ENCODE results near the gene CAMTA1.

CAMTA1 gene

DNA sequence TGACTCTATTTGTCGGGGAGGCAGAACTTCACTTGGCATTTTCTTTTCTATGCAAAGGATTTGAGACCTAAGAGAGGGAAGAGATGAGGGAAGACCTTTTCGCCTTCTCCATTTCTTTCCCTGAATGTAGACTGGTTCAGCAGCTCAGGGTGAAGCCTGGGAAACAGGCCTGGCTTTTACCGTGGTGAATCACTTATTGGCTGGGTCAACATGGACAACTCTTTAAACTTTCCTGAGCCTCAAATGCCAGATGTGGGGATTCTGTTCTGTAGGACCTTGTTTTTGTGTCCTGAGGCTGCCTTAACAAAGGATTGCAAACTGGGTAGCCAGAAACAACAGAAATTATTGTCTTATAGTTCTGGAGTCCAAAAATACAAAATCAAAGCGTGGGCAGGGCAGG lies 530.1 kb downstream of the CAMTA1 start:
- TF ChIP-seq, protein P1, sequence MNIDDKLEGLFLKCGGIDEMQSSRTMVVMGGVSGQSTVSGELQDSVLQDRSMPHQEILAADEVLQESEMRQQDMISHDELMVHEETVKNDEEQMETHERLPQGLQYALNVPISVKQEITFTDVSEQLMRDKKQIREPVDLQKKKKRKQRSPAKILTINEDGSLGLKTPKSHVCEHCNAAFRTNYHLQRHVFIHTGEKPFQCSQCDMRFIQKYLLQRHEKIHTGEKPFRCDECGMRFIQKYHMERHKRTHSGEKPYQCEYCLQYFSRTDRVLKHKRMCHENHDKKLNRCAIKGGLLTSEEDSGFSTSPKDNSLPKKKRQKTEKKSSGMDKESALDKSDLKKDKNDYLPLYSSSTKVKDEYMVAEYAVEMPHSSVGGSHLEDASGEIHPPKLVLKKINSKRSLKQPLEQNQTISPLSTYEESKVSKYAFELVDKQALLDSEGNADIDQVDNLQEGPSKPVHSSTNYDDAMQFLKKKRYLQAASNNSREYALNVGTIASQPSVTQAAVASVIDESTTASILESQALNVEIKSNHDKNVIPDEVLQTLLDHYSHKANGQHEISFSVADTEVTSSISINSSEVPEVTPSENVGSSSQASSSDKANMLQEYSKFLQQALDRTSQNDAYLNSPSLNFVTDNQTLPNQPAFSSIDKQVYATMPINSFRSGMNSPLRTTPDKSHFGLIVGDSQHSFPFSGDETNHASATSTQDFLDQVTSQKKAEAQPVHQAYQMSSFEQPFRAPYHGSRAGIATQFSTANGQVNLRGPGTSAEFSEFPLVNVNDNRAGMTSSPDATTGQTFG (tag by site-specific recombination; IDR thresholded peaks at IDR 0.05; ENCODE audit: borderline replicate concordance) = no peak
- no peak for TF ChIP-seq ZSCAN23 (tag by site-specific recombination; IDR thresholded peaks at IDR 0.05)
- no peak for TF ChIP-seq ZNF658 (tag by site-specific recombination; IDR thresholded peaks at IDR 0.05)
- no peak for TF ChIP-seq HOXC10 (CRISPR knock-in tag; IDR thresholded peaks at IDR 0.05)
- no peak for TF ChIP-seq PRDM1 (tag by site-specific recombination; IDR thresholded peaks at IDR 0.05)
- TF ChIP-seq, protein P2, sequence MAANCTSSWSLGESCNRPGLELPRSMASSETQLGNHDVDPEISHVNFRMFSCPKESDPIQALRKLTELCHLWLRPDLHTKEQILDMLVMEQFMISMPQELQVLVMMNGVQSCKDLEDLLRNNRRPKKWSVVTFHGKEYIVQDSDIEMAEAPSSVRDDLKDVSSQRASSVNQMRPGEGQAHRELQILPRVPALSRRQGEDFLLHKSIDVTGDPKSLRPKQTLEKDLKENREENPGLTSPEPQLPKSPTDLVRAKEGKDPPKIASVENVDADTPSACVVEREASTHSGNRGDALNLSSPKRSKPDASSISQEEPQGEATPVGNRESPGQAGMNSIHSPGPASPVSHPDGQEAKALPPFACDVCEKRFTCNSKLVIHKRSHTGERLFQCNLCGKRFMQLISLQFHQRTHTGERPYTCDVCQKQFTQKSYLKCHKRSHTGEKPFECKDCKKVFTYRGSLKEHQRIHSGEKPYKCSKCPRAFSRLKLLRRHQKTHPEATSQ (tag by site-specific recombination; IDR thresholded peaks at IDR 0.05) = no peak
- no peak for TF ChIP-seq ZNF560 (tag by site-specific recombination; IDR thresholded peaks at IDR 0.05; ENCODE audit: borderline replicate concordance)
- TF ChIP-seq ZNF785 (tag by site-specific recombination; IDR thresholded peaks at IDR 0.05) = no peak
- TF ChIP-seq ZNF16 (tag by site-specific recombination; IDR thresholded peaks at IDR 0.05; ENCODE audit: low read depth) = no peak
- TF ChIP-seq, protein P3, sequence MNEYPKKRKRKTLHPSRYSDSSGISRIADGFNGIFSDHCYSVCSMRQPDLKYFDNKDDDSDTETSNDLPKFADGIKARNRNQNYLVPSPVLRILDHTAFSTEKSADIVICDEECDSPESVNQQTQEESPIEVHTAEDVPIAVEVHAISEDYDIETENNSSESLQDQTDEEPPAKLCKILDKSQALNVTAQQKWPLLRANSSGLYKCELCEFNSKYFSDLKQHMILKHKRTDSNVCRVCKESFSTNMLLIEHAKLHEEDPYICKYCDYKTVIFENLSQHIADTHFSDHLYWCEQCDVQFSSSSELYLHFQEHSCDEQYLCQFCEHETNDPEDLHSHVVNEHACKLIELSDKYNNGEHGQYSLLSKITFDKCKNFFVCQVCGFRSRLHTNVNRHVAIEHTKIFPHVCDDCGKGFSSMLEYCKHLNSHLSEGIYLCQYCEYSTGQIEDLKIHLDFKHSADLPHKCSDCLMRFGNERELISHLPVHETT (tag by site-specific recombination; IDR thresholded peaks at IDR 0.05) = no peak
- TF ChIP-seq ZNF654 (tag by site-specific recombination; IDR thresholded peaks at IDR 0.05; ENCODE audit: low read depth) = no peak
- TF ChIP-seq ZNF121 (tag by site-specific recombination; IDR thresholded peaks at IDR 0.05) = no peak
- no peak for TF ChIP-seq ZNF266 (tag by site-specific recombination; IDR thresholded peaks at IDR 0.05; ENCODE audit: low read depth)
- TF ChIP-seq ZNF239 (tag by site-specific recombination; IDR thresholded peaks at IDR 0.05) = no peak
- TF ChIP-seq ZNF174 (tag by site-specific recombination; IDR thresholded peaks at IDR 0.05) = no peak
- no peak for TF ChIP-seq ZNF423 (tag by site-specific recombination; IDR thresholded peaks at IDR 0.05)
- TF ChIP-seq TCF7L2 (IDR thresholded peaks at IDR 0.05; ENCODE audit: borderline replicate concordance, low read depth, low read length) = no peak
- Histone ChIP-seq H3K36me3 (ENCODE audit: control insufficient read depth in 2 of 2, insufficient read depth in 1 of 2, low read length in 2 of 2) (no peaks in the 10 kb centered on the region), H3K4me1 (ENCODE audit: control insufficient read depth, insufficient read depth, low read length) (no peaks in the 10 kb centered on the region), H3K9me3 (ENCODE audit: control insufficient read depth, insufficient read depth, low read depth, low read length) (no peaks in the 10 kb centered on the region), H3K4me3 (ENCODE audit: low read depth, low read length) (no peak overlapping the region), H3K27ac (ENCODE audit: extremely low read depth, low read depth, low read length) (no peak overlapping the region)
- CTCF ChIA-PET = no interaction called here
- POLR2A ChIA-PET = no interaction called here

DNA sequence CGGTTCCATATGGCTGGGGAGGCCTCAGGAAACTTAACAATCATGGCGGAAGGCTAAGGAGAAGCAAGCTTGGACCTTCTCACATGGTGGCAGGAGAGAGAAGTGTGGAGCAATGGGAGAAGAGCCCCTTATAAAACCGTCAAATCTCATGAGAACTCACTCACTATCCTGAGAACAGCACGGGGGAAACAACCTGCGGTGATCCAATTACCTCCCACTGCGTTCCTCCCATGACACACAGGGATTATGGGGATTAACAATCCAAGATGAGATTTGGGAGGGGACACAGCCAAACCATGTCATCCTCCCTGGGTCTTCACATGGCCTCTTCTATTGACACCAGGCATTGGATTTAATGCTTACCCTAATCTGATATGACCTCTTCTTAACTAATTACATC lies 530.7 kb downstream of the CAMTA1 start:
- H3K4me1 ChIP-seq (ENCODE audit: control insufficient read depth, insufficient read depth, low read length) = no peaks in the 10 kb centered on the region
- H3K4me3 ChIP-seq (ENCODE audit: low read depth, low read length) = no peak overlapping the region
- no peaks in the 10 kb centered on the region for H3K36me3 ChIP-seq (ENCODE audit: control insufficient read depth in 2 of 2, insufficient read depth in 1 of 2, low read length in 2 of 2)
- ChIA-PET CTCF (no interaction called here), POLR2A (no interaction called here)
- no peaks in the 10 kb centered on the region for H3K9me3 ChIP-seq (ENCODE audit: control insufficient read depth, insufficient read depth, low read depth, low read length)
- H3K27ac ChIP-seq (ENCODE audit: extremely low read depth, low read depth, low read length) = no peak overlapping the region
- TF ChIP-seq KLF7 (tag by site-specific recombination; IDR thresholded peaks at IDR 0.05; ENCODE audit: borderline replicate concordance) (no peak), EGR2 (tag by site-specific recombination; IDR thresholded peaks at IDR 0.05; ENCODE audit: low read depth) (no peak), RBAK (tag by site-specific recombination; IDR thresholded peaks at IDR 0.05) (no peak), ZNF529 (tag by site-specific recombination; IDR thresholded peaks at IDR 0.05; ENCODE audit: insufficient replicate concordance) (no peak), ZNF394 (tag by site-specific recombination; IDR thresholded peaks at IDR 0.05; ENCODE audit: borderline replicate concordance) (no peak), KLF1 (tag by site-specific recombination; IDR thresholded peaks at IDR 0.05) (no peak), ZNF426 (tag by site-specific recombination; IDR thresholded peaks at IDR 0.05) (no peak), ZNF184 (tag by site-specific recombination; IDR thresholded peaks at IDR 0.05) (no peak), ZNF114 (tag by site-specific recombination; IDR thresholded peaks at IDR 0.05) (no peak), ZNF19 (tag by site-specific recombination; IDR thresholded peaks at IDR 0.05; ENCODE audit: low read depth) (no peak), ZNF571 (tag by site-specific recombination; IDR thresholded peaks at IDR 0.05) (no peak), ZNF37A (tag by site-specific recombination; IDR thresholded peaks at IDR 0.05) (no peak)
- TF ChIP-seq, protein P4, sequence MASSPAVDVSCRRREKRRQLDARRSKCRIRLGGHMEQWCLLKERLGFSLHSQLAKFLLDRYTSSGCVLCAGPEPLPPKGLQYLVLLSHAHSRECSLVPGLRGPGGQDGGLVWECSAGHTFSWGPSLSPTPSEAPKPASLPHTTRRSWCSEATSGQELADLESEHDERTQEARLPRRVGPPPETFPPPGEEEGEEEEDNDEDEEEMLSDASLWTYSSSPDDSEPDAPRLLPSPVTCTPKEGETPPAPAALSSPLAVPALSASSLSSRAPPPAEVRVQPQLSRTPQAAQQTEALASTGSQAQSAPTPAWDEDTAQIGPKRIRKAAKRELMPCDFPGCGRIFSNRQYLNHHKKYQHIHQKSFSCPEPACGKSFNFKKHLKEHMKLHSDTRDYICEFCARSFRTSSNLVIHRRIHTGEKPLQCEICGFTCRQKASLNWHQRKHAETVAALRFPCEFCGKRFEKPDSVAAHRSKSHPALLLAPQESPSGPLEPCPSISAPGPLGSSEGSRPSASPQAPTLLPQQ (tag by site-specific recombination; IDR thresholded peaks at IDR 0.05) = no peak
- TF ChIP-seq, protein P5, sequence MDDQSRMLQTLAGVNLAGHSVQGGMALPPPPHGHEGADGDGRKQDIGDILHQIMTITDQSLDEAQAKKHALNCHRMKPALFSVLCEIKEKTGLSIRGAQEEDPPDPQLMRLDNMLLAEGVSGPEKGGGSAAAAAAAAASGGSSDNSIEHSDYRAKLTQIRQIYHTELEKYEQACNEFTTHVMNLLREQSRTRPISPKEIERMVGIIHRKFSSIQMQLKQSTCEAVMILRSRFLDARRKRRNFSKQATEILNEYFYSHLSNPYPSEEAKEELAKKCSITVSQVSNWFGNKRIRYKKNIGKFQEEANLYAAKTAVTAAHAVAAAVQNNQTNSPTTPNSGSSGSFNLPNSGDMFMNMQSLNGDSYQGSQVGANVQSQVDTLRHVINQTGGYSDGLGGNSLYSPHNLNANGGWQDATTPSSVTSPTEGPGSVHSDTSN (CRISPR knock-in tag; IDR thresholded peaks at IDR 0.05) = no peak

Data from HEK293 (cell line).